Esophagus muscularis mucosa (tissue), 4 donors: Measurements from ENCODE around the gene NGEF. TPM values are rescaled to one million over a fixed set of nuclear protein-coding genes. Genes with fewer than 3 reads are reported as not detected.

Experiments
- DNase-seq: peaks from one replicate; pipeline ENCODE4 v3.0.0-alpha.2; 2017; ENCODE audit errors: extremely low spot score
- H3K27ac ChIP-seq, 4 donors: fragments of 200-600 bp; sonication (generic); replicated peaks in 1 of 4; 1 replicate in 3 of 4; 2 replicates in 1 of 4; pipeline ENCODE4 v1.5.1; 2016 to 2019; ENCODE audit warnings: mild to moderate bottlenecking in 1 of 4
- H3K27me3 ChIP-seq, 4 donors: fragments of 200-600 bp; sonication (generic); one replicate each; pipeline versions ENCODE4 v1.5.1 to v1.6.0; 2016 to 2019
- H3K36me3 ChIP-seq, 4 donors: fragments of 200-600 bp; sonication (generic); one replicate each; pipeline ENCODE4 v1.5.1; 2016 to 2019
- H3K4me1 ChIP-seq, 4 donors: fragments of 200-600 bp; sonication (generic); one replicate each; pipeline ENCODE4 v1.5.1; 2016 to 2019
- H3K4me3 ChIP-seq, 4 donors: fragments of 200-600 bp; sonication (generic); 1 replicate in 2 of 4; 2 replicates in 2 of 4; pipeline ENCODE4 v1.5.1; 2016 to 2019; ENCODE audit warnings: mild to moderate bottlenecking in 4 of 4, moderate library complexity in 1 of 4
- H3K9me3 ChIP-seq, 4 donors: fragments of 200-600 bp; sonication (generic); 1 replicate in 3 of 4; 2 replicates in 1 of 4; pipeline ENCODE4 v1.5.1; 2016 to 2019
- EP300 ChIP-seq: sonication (generic); formaldehyde crosslinking; IDR thresholded peaks from one replicate; pipeline ENCODE4 v1.6.1; 2017; ENCODE audit warnings: antibody characterized with exemption
- POLR2A ChIP-seq: fragments of 450-650 bp; IDR thresholded peaks from one replicate; pipeline ENCODE4 v1.6.1; 2017; ENCODE audit warnings: antibody characterized with exemption, moderate library complexity, mild to moderate bottlenecking, low read depth
- POLR2AphosphoS5 ChIP-seq, 2 donors: sonication (generic); formaldehyde crosslinking; IDR thresholded peaks; one replicate each; pipeline ENCODE4 v1.6.1; 2017; ENCODE audit warnings: antibody characterized with exemption in 2 of 2
- WGBS: methylation state at CpG from one replicate; pipeline ENCODE4 v1.1.5; 2018; 5-methylcytosine and 5-hydroxymethylcytosine counted together
- intact Hi-C: fragments of 100-400 bp; cut with DNase I; formaldehyde crosslinking; loops from one replicate; pipeline ENCODE4 v1.15.1; 2023
- total RNA-seq, 4 donors: library from RNA; depleted of rRNA; stranded (reverse); fragments of >200 nt; gene quantifications; one replicate each; pipeline versions ENCODE4 v1.1.0 to v1.2.1, GENCODE V29; 2016
- TF ChIP-seq, protein P1 (sequence below), 3 experiments: fragments of 200-600 bp in 2 of 3; fragments of 450-650 bp in 1 of 3; sonication (generic) in 2 of 3; IDR thresholded peaks; one replicate each; pipeline ENCODE4 v1.5.1; 2017 to 2019; ENCODE audit warnings: antibody characterized with exemption in 3 of 3, mild to moderate bottlenecking in 2 of 3, moderate library complexity in 1 of 3

Gene NGEF
- total RNA-seq, 4 donors from 2014 or later, result 0.33 to 0.98 (median 0.52) TPM; not detected in 1

DNA sequence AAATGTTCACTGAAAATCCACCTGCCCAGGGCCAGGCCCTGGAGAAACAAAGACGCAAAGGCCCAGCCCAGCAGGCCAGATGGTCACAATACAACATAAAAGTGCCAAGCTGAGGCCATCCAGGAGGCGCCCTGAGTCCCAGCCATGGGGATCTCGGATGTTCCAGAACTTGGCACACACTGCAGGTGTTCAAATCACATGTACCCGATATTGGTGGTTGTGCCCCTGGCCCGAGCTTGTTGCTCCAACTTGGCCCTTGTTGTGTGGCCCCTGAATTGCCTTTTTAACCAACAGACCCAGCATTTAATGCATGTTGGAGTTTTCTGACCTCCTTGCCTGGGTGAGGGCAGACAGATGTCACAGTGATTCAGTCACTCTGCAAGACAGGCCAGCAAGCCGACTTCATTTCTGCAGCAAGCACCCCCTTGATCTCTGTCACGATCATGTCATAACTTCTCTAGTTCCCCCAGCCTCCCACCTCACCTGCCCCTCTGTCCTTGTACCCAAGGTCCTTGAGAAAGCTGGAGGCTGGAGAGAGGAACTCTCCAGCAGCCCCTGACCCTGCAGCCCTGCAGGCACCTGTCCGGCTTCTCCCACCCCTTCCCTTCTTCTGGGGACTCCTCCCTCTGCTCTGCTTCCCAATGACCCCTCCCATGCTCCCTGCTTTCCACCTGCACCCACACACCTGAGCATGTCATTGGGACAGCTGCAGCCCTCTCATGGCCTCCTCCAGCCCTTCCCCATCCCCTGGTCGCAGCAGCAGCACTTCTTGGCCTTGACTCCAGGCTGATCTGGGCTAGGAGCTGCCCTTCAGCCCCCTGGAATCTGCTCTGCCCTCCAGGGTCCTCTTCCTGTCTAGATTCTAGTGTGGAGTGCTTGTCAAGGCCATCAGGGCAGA is 9.1 kb downstream of the NGEF start:
- Histone ChIP-seq H3K27ac (no peak overlapping the region), H3K9me3 (no peaks in the 10 kb centered on the region), H3K36me3 (no peaks in the 10 kb centered on the region), H3K4me3 (no peak overlapping the region), H3K4me1 (no peaks in the 10 kb centered on the region), H3K27me3 (peaks cover 0 to under 1% (median 0%) of the 10 kb centered on the region in 4 donors)
- TF ChIP-seq POLR2AphosphoS5 (IDR thresholded peaks at IDR 0.05) (no peak), POLR2A (no peak), EP300 (no peak)
- TF ChIP-seq, protein P1, sequence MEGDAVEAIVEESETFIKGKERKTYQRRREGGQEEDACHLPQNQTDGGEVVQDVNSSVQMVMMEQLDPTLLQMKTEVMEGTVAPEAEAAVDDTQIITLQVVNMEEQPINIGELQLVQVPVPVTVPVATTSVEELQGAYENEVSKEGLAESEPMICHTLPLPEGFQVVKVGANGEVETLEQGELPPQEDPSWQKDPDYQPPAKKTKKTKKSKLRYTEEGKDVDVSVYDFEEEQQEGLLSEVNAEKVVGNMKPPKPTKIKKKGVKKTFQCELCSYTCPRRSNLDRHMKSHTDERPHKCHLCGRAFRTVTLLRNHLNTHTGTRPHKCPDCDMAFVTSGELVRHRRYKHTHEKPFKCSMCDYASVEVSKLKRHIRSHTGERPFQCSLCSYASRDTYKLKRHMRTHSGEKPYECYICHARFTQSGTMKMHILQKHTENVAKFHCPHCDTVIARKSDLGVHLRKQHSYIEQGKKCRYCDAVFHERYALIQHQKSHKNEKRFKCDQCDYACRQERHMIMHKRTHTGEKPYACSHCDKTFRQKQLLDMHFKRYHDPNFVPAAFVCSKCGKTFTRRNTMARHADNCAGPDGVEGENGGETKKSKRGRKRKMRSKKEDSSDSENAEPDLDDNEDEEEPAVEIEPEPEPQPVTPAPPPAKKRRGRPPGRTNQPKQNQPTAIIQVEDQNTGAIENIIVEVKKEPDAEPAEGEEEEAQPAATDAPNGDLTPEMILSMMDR (IDR thresholded peaks at IDR 0.05), result no peak
- WGBS, result 86% methylated on average over 9 of the region's 9 CpGs
- no peak for DNase-seq
- intact Hi-C loops, result no loop called here

DNA sequence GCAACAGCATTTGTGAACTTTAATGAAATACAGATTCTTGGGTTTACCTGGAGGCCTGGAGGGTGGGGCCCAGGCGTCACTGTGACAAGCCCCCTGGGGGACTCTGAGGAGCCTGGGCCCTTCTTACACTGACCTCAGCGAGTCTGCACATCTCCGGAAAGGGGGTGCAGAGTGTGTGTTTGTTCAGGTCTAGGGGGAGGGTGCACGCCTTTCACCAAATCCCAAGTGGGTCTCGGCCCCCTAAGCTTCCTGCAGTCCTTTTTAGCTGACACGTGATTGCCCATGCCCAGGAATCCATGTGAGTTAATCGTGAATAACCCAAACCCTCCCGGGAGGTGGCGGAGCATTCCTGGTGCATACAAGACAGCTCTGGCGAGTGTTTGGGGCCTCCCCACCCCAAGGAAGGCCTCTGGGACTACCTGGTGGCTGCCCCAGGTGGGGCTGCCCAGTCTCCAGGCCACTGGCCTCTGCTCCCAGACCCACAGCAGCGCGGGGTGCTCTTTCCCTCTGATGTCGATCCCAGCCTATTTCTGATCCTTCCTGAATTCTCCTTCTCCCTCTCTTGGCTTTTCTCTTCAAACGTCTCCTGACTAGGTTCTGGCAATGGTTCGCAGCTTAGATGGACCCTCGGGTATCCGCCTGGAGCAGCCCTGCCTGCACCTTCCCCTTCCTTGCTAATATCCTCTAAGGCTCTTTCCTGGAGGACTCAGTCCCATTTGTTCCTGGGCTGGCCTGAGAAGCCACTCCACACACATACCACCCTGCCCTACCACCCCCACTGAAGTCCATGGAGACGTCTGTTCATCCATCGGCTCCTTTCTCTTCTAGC is 10.0 kb downstream of the NGEF start:
- Histone ChIP-seq H3K36me3 (no peaks in the 10 kb centered on the region), H3K4me1 (no peaks in the 10 kb centered on the region), H3K27ac (no peak overlapping the region), H3K9me3 (no peaks in the 10 kb centered on the region), H3K4me3 (no peak overlapping the region), H3K27me3 (peaks cover 0 to 9% (median 0%) of the 10 kb centered on the region in 4 donors)
- no peak for TF ChIP-seq POLR2AphosphoS5 (IDR thresholded peaks at IDR 0.05)
- TF ChIP-seq, protein P1 (IDR thresholded peaks at IDR 0.05), result no peak
- no peak for TF ChIP-seq EP300
- TF ChIP-seq POLR2A, result no peak
- intact Hi-C loops, result no loop called here
- DNase-seq, result no peak
- WGBS, result 84% methylated on average over 19 of the region's 19 CpGs

DNA sequence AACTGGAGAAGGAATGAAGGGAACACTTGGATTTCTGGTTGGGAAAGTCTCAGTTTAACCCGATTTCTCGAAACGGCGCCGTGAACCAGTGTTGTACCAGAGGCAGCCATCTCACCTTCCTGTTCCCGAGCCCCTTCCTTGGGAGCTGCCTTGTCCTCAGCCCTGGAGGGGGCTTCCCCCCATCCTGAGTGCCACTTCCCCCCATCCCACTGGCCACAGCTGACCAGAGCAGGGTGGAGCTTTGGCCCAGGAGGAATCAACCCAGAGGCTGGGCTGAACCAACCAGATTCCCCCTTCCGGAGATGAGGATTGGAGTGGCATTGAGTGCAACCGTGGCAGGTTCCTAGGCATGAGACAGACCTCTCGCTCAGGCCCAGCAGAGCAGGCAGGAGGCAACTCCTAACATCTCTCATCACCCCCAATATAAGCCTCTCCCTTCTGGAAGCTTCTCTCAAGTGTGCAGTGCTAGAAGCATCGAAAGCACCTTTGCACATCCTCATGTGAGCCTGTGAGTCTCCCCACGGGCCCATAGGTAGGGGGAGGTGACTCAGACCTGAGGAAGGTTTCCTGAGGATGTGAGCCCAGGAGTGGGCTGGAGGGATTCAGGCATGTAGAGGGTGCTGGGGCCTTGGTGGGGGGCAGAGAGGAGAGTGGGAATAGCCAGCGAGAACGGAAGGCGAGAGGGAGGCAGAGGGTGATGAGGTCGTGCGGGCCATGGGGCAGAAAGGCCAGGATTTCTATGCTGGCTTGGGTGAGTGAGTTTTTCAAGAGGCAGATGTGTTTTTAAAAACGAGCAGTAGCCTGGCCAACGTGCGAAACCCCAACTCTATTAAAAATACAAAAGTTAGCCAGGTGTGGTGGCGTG is 11.9 kb downstream of the NGEF start:
- no peak for DNase-seq
- no peaks in the 10 kb centered on the region for H3K4me1 ChIP-seq
- H3K36me3 ChIP-seq, result no peaks in the 10 kb centered on the region
- H3K27me3 ChIP-seq, result peaks cover 0 to 13% (median 0%) of the 10 kb centered on the region in 4 donors
- intact Hi-C loops, result no loop called here
- H3K4me3 ChIP-seq, result no peak overlapping the region
- no peak overlapping the region for H3K27ac ChIP-seq
- TF ChIP-seq POLR2A, result no peak
- no peak for TF ChIP-seq POLR2AphosphoS5 (IDR thresholded peaks at IDR 0.05)
- TF ChIP-seq, protein P1 (IDR thresholded peaks at IDR 0.05), result no peak
- no peak for TF ChIP-seq EP300
- 91% methylated on average over 19 of the region's 20 CpGs for WGBS
- no peaks in the 10 kb centered on the region for H3K9me3 ChIP-seq

DNA sequence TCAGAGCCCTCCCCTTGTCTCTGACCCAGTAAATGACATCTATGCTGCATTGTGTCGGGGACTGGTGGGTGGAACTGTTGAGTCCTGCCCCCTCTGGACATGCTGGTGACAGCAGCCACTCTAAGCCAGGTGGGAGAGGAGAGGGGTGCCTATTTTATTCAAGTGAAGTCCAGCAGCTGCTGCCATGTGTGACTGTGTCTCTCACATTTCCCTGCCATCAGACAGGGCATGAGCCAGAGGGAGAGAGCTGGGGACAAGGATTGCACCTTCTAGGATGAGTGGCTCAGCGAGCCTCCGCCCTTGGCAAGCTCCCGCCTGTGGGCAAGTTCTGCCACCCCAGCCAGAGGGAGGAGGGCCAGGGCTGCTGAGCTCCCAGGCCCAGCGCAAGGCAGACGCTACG is 13.7 kb downstream of the NGEF start:
- no peak for DNase-seq
- Histone ChIP-seq H3K4me1 (no peaks in the 10 kb centered on the region), H3K9me3 (no peaks in the 10 kb centered on the region), H3K36me3 (no peaks in the 10 kb centered on the region), H3K27me3 (peaks cover 0 to 13% (median 0%) of the 10 kb centered on the region in 4 donors), H3K27ac (no peak overlapping the region), H3K4me3 (no peak overlapping the region)
- intact Hi-C loops, result no loop called here
- 97% methylated on average over 4 of the region's 7 CpGs for WGBS
- TF ChIP-seq POLR2A (no peak), EP300 (no peak), POLR2AphosphoS5 (IDR thresholded peaks at IDR 0.05) (no peak)
- TF ChIP-seq, protein P1 (IDR thresholded peaks at IDR 0.05), result no peak
